Fibroblast of villous mesenchyme (primary cell): Measurements from ENCODE around the gene GUCA2B. TPM values are rescaled to one million over a fixed set of nuclear protein-coding genes. Genes with fewer than 3 reads are reported as not detected.

Experiments
- DNase-seq: peaks from one replicate; pipeline ENCODE4 v3.0.0-alpha.2; 2010; ENCODE audit warnings: low read depth
- H3K4me3 ChIP-seq: 2 replicates; pipeline ENCODE4 v1.5.1; 2011; ENCODE audit warnings: low read depth, mild to moderate bottlenecking, low read length
- CTCF ChIP-seq: IDR thresholded peaks from 2 replicates; pipeline ENCODE4 v1.5.1; 2012; ENCODE audit warnings: low read depth, mild to moderate bottlenecking, low read length; ENCODE audit not compliant: insufficient read depth
- total RNA-seq: library from RNA; depleted of rRNA; stranded (reverse); fragments of >200 nt; gene quantifications from 2 replicates; pipeline ENCODE4 v1.2.3, GENCODE V29; 2012

Gene GUCA2B
- total RNA-seq, 1 donor, result not detected

- no peak overlapping the region for H3K4me3 ChIP-seq
- no peak for TF ChIP-seq CTCF
- DNase-seq, result no peak
These were observed 18.6 kb downstream of the GUCA2B start for GRCh38 chr1:42171679-42172266.

GRCh38 chr1:42172381-42173133 lies 19.3 kb downstream of the GUCA2B start:
- no peak for DNase-seq

GRCh38 chr1:42173155-42173933 lies 20.1 kb downstream of the GUCA2B start:
- DNase-seq, result peak; percentile 35
- peak; percentile 97 for TF ChIP-seq CTCF
- no peak overlapping the region for H3K4me3 ChIP-seq

More at GRCh38 chr1:42172381-42173133, 19.3 kb downstream of the GUCA2B start:
- TF ChIP-seq CTCF, result no peak
- no peak overlapping the region for H3K4me3 ChIP-seq

- TF ChIP-seq CTCF, result no peak
- DNase-seq, result peak; percentile 22
- no peak overlapping the region for H3K4me3 ChIP-seq
These were observed 20.9 kb downstream of the GUCA2B start for GRCh38 chr1:42173961-42174735.

- H3K4me3 ChIP-seq, result no peak overlapping the region
- DNase-seq, result no peak
- TF ChIP-seq CTCF, result no peak
These were observed 22.3 kb downstream of the GUCA2B start for GRCh38 chr1:42175314-42176054.
